ENCODE measurements around the gene IQCN. TPM values are rescaled to one million over a fixed set of nuclear protein-coding genes. Genes with fewer than 3 reads are reported as not detected.

Gene IQCN
- total and polyA plus RNA-seq, 2 donors (not counting 1 experiment from before 2014, with no cell fraction given) = 52.0 to 63.6 TPM

DNA sequence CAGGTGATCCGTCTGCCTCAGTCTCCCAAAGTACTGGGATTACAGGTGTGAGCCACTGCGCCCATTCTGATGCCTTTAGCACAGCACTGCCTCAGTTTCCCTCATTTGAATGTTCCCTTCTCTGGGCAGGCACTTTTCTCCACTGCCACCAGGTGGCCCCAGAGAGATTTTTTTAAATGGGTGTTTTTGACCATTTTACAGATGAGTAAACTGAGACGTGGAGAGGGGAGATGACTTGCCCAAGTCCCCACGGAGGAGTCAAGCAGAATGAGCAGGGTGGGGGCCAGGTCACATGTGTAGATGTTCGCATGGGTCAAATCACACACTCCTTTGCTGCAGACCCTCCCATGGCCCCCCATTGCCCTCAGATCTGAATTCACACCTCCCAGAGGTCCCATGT lies 44.8 kb downstream of the IQCN start:
- no peak overlapping the region for H3K4me3 ChIP-seq (ENCODE audit: control extremely low read depth in 1 of 5, extremely low read depth in 1 of 5, insufficient read depth in 1 of 5, low read depth in 2 of 5, low read length in 4 of 5)
- intact Hi-C loops (cut with micrococcal nuclease) = no loop called here
- no peak overlapping the region for H3K4me2 ChIP-seq (replicated peaks; ENCODE audit: low read depth, low read length, poor library complexity, severe bottlenecking)
- H3K36me3 ChIP-seq (replicated peaks in 1 of 2; ENCODE audit: control extremely low read depth in 1 of 2, control insufficient read depth in 1 of 2, extremely low read depth in 1 of 2, insufficient read depth in 2 of 2, low read length in 1 of 2) = no peaks in the 10 kb centered on the region
- peaks cover 69% of the 10 kb centered on the region for H3K27me3 Mint-ChIP-seq
- no peak for ATAC-seq (ENCODE audit: low read depth)
- H3K9me3 ChIP-seq (ENCODE audit: control extremely low read depth in 1 of 3, control insufficient read depth in 2 of 3, insufficient read depth in 1 of 3, low read length in 2 of 3) = peaks cover 0 to 39% (median 6%) of the 10 kb centered on the region in 3 donors
- no peak overlapping the region for H3K9ac ChIP-seq (ENCODE audit: low read length)
- POLR2A ChIA-PET = no interaction called here
- H3K9me3 Mint-ChIP-seq (ENCODE audit: insufficient read depth) = no peaks in the 10 kb centered on the region
- no peak overlapping the region for H2AFZ ChIP-seq (ENCODE audit: insufficient read depth, low read depth, low read length, poor library complexity, severe bottlenecking)
- peaks cover 0 to 88% (median 49%) of the 10 kb centered on the region in 4 experiments for H3K27me3 ChIP-seq (replicated peaks in 1 of 4; ENCODE audit: control extremely low read depth in 1 of 4, control insufficient read depth in 3 of 4, insufficient read depth in 4 of 4, low read length in 3 of 4)
- H3K27ac Mint-ChIP-seq = no peak overlapping the region
- peaks cover 3% of the 10 kb centered on the region for H4K20me1 ChIP-seq (ENCODE audit: control insufficient read depth, insufficient read depth, low read length, poor library complexity, severe bottlenecking)
- H3K79me2 ChIP-seq (ENCODE audit: control insufficient read depth, insufficient read depth, low read length) = no peaks in the 10 kb centered on the region
- H3K27ac ChIP-seq (ENCODE audit: low read length in 2 of 2) = no peak overlapping the region
- no peak overlapping the region for H3K4me3 Mint-ChIP-seq
- CTCF ChIA-PET = interaction anchor here (1.0 kb wide), 1 partner anchor 31 kb away, joined by 3 read pairs; no protein-coding TSS in a partner anchor
- peaks cover 44% of the 10 kb centered on the region for H3K4me1 Mint-ChIP-seq
- peaks cover 42 to 52% of the 10 kb centered on the region in 2 donors for H3K4me1 ChIP-seq (ENCODE audit: control insufficient read depth in 2 of 2, insufficient read depth in 2 of 2, low read length in 2 of 2)
- WGBS (ENCODE audit: insufficient coverage) = 60% methylated on average over 4 of the region's 5 CpGs
- peak; percentile 51 for TF ChIP-seq CTCF (IDR thresholded peaks at IDR 0.05)
- no peak for TF ChIP-seq EZH2 (IDR thresholded peaks at IDR 0.05; ENCODE audit: borderline replicate concordance, insufficient read depth, low read depth, low read length, poor library complexity, severe bottlenecking)
- no peak for DNase-seq

DNA sequence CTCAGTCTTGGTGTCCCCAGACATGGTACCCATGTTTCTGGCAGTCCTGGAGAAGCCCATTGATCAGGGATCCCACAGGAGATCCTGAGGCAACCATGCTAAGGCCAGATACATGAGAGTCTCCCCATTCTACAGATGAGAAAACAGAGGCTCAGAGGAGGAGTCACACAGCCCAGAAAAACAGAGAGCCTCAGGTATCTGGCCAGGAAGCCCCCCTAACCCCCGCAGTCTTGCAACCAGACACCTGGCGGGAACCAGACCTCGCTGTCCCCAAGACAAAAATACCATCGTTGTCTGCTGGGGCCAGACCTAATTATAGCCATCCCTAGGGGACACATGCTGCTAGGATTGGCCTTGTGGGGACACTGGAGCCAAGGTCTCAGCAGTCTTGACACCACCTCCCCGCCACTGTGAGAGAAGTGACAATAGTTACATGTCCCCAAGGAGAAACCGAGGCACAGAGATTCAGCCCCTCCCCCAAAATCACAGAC lies 46.4 kb downstream of the IQCN start:
- H3K4me1 Mint-ChIP-seq = peaks cover 46% of the 10 kb centered on the region
- Histone ChIP-seq H3K79me2 (ENCODE audit: control insufficient read depth, insufficient read depth, low read length) (no peaks in the 10 kb centered on the region), H2AFZ (ENCODE audit: insufficient read depth, low read depth, low read length, poor library complexity, severe bottlenecking) (no peak overlapping the region), H4K20me1 (ENCODE audit: control insufficient read depth, insufficient read depth, low read length, poor library complexity, severe bottlenecking) (peaks cover 3% of the 10 kb centered on the region), H3K4me2 (replicated peaks; ENCODE audit: low read depth, low read length, poor library complexity, severe bottlenecking) (no peak overlapping the region), H3K4me1 (ENCODE audit: control insufficient read depth in 2 of 2, insufficient read depth in 2 of 2, low read length in 2 of 2) (peaks cover 46 to 56% of the 10 kb centered on the region in 2 donors), H3K27me3 (replicated peaks in 1 of 4; ENCODE audit: control extremely low read depth in 1 of 4, control insufficient read depth in 3 of 4, insufficient read depth in 4 of 4, low read length in 3 of 4) (peaks cover 0 to 84% (median 44%) of the 10 kb centered on the region in 4 experiments), H3K27ac (ENCODE audit: low read length in 2 of 2) (no peak overlapping the region), H3K4me3 (ENCODE audit: control extremely low read depth in 1 of 5, extremely low read depth in 1 of 5, insufficient read depth in 1 of 5, low read depth in 2 of 5, low read length in 4 of 5) (no peak overlapping the region), H3K36me3 (replicated peaks in 1 of 2; ENCODE audit: control extremely low read depth in 1 of 2, control insufficient read depth in 1 of 2, extremely low read depth in 1 of 2, insufficient read depth in 2 of 2, low read length in 1 of 2) (no peaks in the 10 kb centered on the region), H3K9ac (ENCODE audit: low read length) (no peak overlapping the region), H3K9me3 (ENCODE audit: control extremely low read depth in 1 of 3, control insufficient read depth in 2 of 3, insufficient read depth in 1 of 3, low read length in 2 of 3) (peaks cover 0 to 33% (median under 1%) of the 10 kb centered on the region in 3 donors)
- 29% methylated on average over 5 of the region's 6 CpGs for WGBS (ENCODE audit: insufficient coverage)
- intact Hi-C loops (cut with micrococcal nuclease) = no loop called here
- no peaks in the 10 kb centered on the region for H3K9me3 Mint-ChIP-seq (ENCODE audit: insufficient read depth)
- H3K27me3 Mint-ChIP-seq = peaks cover 64% of the 10 kb centered on the region
- no peak overlapping the region for H3K4me3 Mint-ChIP-seq
- ChIA-PET CTCF (no interaction called here), POLR2A (no interaction called here)
- no peak for TF ChIP-seq EZH2 (IDR thresholded peaks at IDR 0.05; ENCODE audit: borderline replicate concordance, insufficient read depth, low read depth, low read length, poor library complexity, severe bottlenecking)
- TF ChIP-seq CTCF (IDR thresholded peaks at IDR 0.05) = no peak
- H3K27ac Mint-ChIP-seq = no peak overlapping the region
- DNase-seq (no peak), ATAC-seq (ENCODE audit: low read depth) (no peak)
